ENCODE measurements around the gene MEF2A. TPM values are rescaled to one million over a fixed set of nuclear protein-coding genes. Genes with fewer than 3 reads are reported as not detected.
A peak's percentile ranks its signal among the peaks of the same experiment; 100 is the strongest.

The MEF2A gene
- total and polyA plus RNA-seq, 9 donors: 36.0 to 58.1 (median 45.4) TPM

- 62% methylated on average over 5 of the region's 7 CpGs for WGBS (ENCODE audit: insufficient coverage)
- Histone ChIP-seq H3K9me3 (replicated peaks; ENCODE audit: control insufficient read depth, low read depth, low read length) (peaks cover 2% of the 10 kb centered on the region), H3K27me3 (ENCODE audit: control insufficient read depth, insufficient read depth, low read length) (no peaks in the 10 kb centered on the region), H3K4me3 (ENCODE audit: low read length) (no peak overlapping the region), H3K4me1 (ENCODE audit: control insufficient read depth, insufficient read depth, low read length) (peaks cover 42% of the 10 kb centered on the region), H3K27ac (ENCODE audit: low read length) (peak overlapping the region; percentile 22), H3K36me3 (ENCODE audit: control insufficient read depth, insufficient read depth, low read length) (peaks cover 2% of the 10 kb centered on the region)
- no peak for DNase-seq
These were observed 154.7 kb downstream of the MEF2A start for GRCh38 chr15:99720533-99720932.

- Histone ChIP-seq H3K4me3 (ENCODE audit: low read length) (no peak overlapping the region), H3K36me3 (ENCODE audit: control insufficient read depth, insufficient read depth, low read length) (peaks cover 2% of the 10 kb centered on the region), H3K27me3 (ENCODE audit: control insufficient read depth, insufficient read depth, low read length) (no peaks in the 10 kb centered on the region), H3K27ac (ENCODE audit: low read length) (no peak overlapping the region), H3K4me1 (ENCODE audit: control insufficient read depth, insufficient read depth, low read length) (peaks cover 42% of the 10 kb centered on the region), H3K9me3 (replicated peaks; ENCODE audit: control insufficient read depth, low read depth, low read length) (peaks cover 2% of the 10 kb centered on the region)
- no peak for DNase-seq
- WGBS (ENCODE audit: insufficient coverage): 51% methylated on average over 2 of the region's 3 CpGs
These were observed 155.5 kb downstream of the MEF2A start for GRCh38 chr15:99721104-99721778.

- no peak for DNase-seq
- peaks cover 37% of the 10 kb centered on the region for H3K4me1 ChIP-seq (ENCODE audit: control insufficient read depth, insufficient read depth, low read length)
- no peak overlapping the region for H3K4me3 ChIP-seq (ENCODE audit: low read length)
- whole genome bisulfite sequencing (ENCODE audit: insufficient coverage): 75% methylated on average over 3 of the region's 4 CpGs
- H3K27ac ChIP-seq (ENCODE audit: low read length): no peak overlapping the region
- peaks cover 3% of the 10 kb centered on the region for H3K36me3 ChIP-seq (ENCODE audit: control insufficient read depth, insufficient read depth, low read length)
- H3K9me3 ChIP-seq (replicated peaks; ENCODE audit: control insufficient read depth, low read depth, low read length): peaks cover 2% of the 10 kb centered on the region
- H3K27me3 ChIP-seq (ENCODE audit: control insufficient read depth, insufficient read depth, low read length): no peaks in the 10 kb centered on the region
These were observed 156.1 kb downstream of the MEF2A start for GRCh38 chr15:99721896-99722295.

GRCh38 chr15:99722406-99722805 lies 156.6 kb downstream of the MEF2A start:
- H3K27ac ChIP-seq (ENCODE audit: low read length): no peak overlapping the region
- no peak overlapping the region for H3K4me3 ChIP-seq (ENCODE audit: low read length)
- DNase-seq: no peak
- H3K4me1 ChIP-seq (ENCODE audit: control insufficient read depth, insufficient read depth, low read length): peaks cover 35% of the 10 kb centered on the region
- H3K36me3 ChIP-seq (ENCODE audit: control insufficient read depth, insufficient read depth, low read length): peaks cover 3% of the 10 kb centered on the region
- H3K9me3 ChIP-seq (replicated peaks; ENCODE audit: control insufficient read depth, low read depth, low read length): peaks cover 2% of the 10 kb centered on the region
- WGBS (ENCODE audit: insufficient coverage): no CpG with 5 or more reads among the region's 3 CpGs
- no peaks in the 10 kb centered on the region for H3K27me3 ChIP-seq (ENCODE audit: control insufficient read depth, insufficient read depth, low read length)

GRCh38 chr15:99726333-99726732 lies 160.5 kb downstream of the MEF2A start:
- Histone ChIP-seq H3K4me1 (ENCODE audit: control insufficient read depth, insufficient read depth, low read length) (peaks cover 23% of the 10 kb centered on the region), H3K27me3 (ENCODE audit: control insufficient read depth, insufficient read depth, low read length) (no peaks in the 10 kb centered on the region), H3K36me3 (ENCODE audit: control insufficient read depth, insufficient read depth, low read length) (peaks cover 22% of the 10 kb centered on the region), H3K27ac (ENCODE audit: low read length) (no peak overlapping the region), H3K4me3 (ENCODE audit: low read length) (no peak overlapping the region), H3K9me3 (replicated peaks; ENCODE audit: control insufficient read depth, low read depth, low read length) (peaks cover 2% of the 10 kb centered on the region)
- DNase-seq: no peak
- 81% methylated on average over 7 of the region's 7 CpGs for WGBS (ENCODE audit: insufficient coverage)

- no peak for DNase-seq
- no CpG with 5 or more reads among the region's 1 CpG for WGBS (ENCODE audit: insufficient coverage)
- Histone ChIP-seq H3K27ac (ENCODE audit: low read length) (no peak overlapping the region), H3K36me3 (ENCODE audit: control insufficient read depth, insufficient read depth, low read length) (peaks cover 25% of the 10 kb centered on the region), H3K27me3 (ENCODE audit: control insufficient read depth, insufficient read depth, low read length) (no peaks in the 10 kb centered on the region), H3K9me3 (replicated peaks; ENCODE audit: control insufficient read depth, low read depth, low read length) (peaks cover 2% of the 10 kb centered on the region), H3K4me3 (ENCODE audit: low read length) (no peak overlapping the region), H3K4me1 (ENCODE audit: control insufficient read depth, insufficient read depth, low read length) (peaks cover 31% of the 10 kb centered on the region)
These were observed 161.5 kb downstream of the MEF2A start for GRCh38 chr15:99727330-99727729.

GRCh38 chr15:99727733-99728132 lies 161.9 kb downstream of the MEF2A start:
- no peaks in the 10 kb centered on the region for H3K27me3 ChIP-seq (ENCODE audit: control insufficient read depth, insufficient read depth, low read length)
- H3K4me1 ChIP-seq (ENCODE audit: control insufficient read depth, insufficient read depth, low read length): peaks cover 34% of the 10 kb centered on the region
- H3K4me3 ChIP-seq (ENCODE audit: low read length): no peak overlapping the region
- no peak for DNase-seq
- no peak overlapping the region for H3K27ac ChIP-seq (ENCODE audit: low read length)
- no peaks in the 10 kb centered on the region for H3K9me3 ChIP-seq (replicated peaks; ENCODE audit: control insufficient read depth, low read depth, low read length)
- H3K36me3 ChIP-seq (ENCODE audit: control insufficient read depth, insufficient read depth, low read length): peaks cover 25% of the 10 kb centered on the region
- 57% methylated on average over 5 of the region's 7 CpGs for WGBS (ENCODE audit: insufficient coverage)

GRCh38 chr15:99728916-99729315 lies 163.1 kb downstream of the MEF2A start:
- DNase-seq: no peak
- Histone ChIP-seq H3K27ac (ENCODE audit: low read length) (no peak overlapping the region), H3K4me1 (ENCODE audit: control insufficient read depth, insufficient read depth, low read length) (peaks cover 37% of the 10 kb centered on the region)

GRCh38 chr15:99729327-99729726 lies 163.5 kb downstream of the MEF2A start:
- Histone ChIP-seq H3K36me3 (ENCODE audit: control insufficient read depth, insufficient read depth, low read length) (peaks cover 25% of the 10 kb centered on the region), H3K27ac (ENCODE audit: low read length) (no peak overlapping the region)
- 94% methylated on average over 10 of the region's 11 CpGs for WGBS (ENCODE audit: insufficient coverage)

More at GRCh38 chr15:99728916-99729315, 163.1 kb downstream of the MEF2A start:
- Histone ChIP-seq H3K9me3 (replicated peaks; ENCODE audit: control insufficient read depth, low read depth, low read length) (no peaks in the 10 kb centered on the region), H3K27me3 (ENCODE audit: control insufficient read depth, insufficient read depth, low read length) (no peaks in the 10 kb centered on the region), H3K36me3 (ENCODE audit: control insufficient read depth, insufficient read depth, low read length) (peaks cover 25% of the 10 kb centered on the region), H3K4me3 (ENCODE audit: low read length) (no peak overlapping the region)
- WGBS (ENCODE audit: insufficient coverage): 89% methylated on average over 5 of the region's 6 CpGs

GRCh38 chr15:99729920-99730319 lies 164.1 kb downstream of the MEF2A start:
- WGBS (ENCODE audit: insufficient coverage): 73% methylated on average over 2 of the region's 3 CpGs
- Histone ChIP-seq H3K4me3 (ENCODE audit: low read length) (no peak overlapping the region), H3K36me3 (ENCODE audit: control insufficient read depth, insufficient read depth, low read length) (peaks cover 25% of the 10 kb centered on the region), H3K27me3 (ENCODE audit: control insufficient read depth, insufficient read depth, low read length) (no peaks in the 10 kb centered on the region), H3K4me1 (ENCODE audit: control insufficient read depth, insufficient read depth, low read length) (peaks cover 37% of the 10 kb centered on the region), H3K27ac (ENCODE audit: low read length) (no peak overlapping the region), H3K9me3 (replicated peaks; ENCODE audit: control insufficient read depth, low read depth, low read length) (no peaks in the 10 kb centered on the region)
- peak; percentile 77 for DNase-seq

More at GRCh38 chr15:99729327-99729726, 163.5 kb downstream of the MEF2A start:
- Histone ChIP-seq H3K9me3 (replicated peaks; ENCODE audit: control insufficient read depth, low read depth, low read length) (no peaks in the 10 kb centered on the region), H3K4me3 (ENCODE audit: low read length) (no peak overlapping the region), H3K27me3 (ENCODE audit: control insufficient read depth, insufficient read depth, low read length) (no peaks in the 10 kb centered on the region), H3K4me1 (ENCODE audit: control insufficient read depth, insufficient read depth, low read length) (peaks cover 37% of the 10 kb centered on the region)
- no peak for DNase-seq

All from muscle of leg (tissue), 11 donors.